OCI-LY1 (cell line): ENCODE data around the gene MGAT4C.
"Not testable (repeated sequence)": the region's sequence is repeated elsewhere in the genome, so short reads cannot be mapped to it uniquely, and the experiment has no call there.

Experiments used
- EZH2 ChIP-seq: fragments of 200-600 bp; sonication (generic), shearing (Covaris generic); IDR thresholded peaks from 2 replicates; pipeline ENCODE4 v1.8.0; 2017; ENCODE audit warnings: borderline replicate concordance, mixed run types, mild to moderate bottlenecking, antibody characterized with exemption, low read length, moderate library complexity, mixed read lengths
- TF ChIP-seq, protein P1 (sequence below): fragments of 200-600 bp; sonication (generic), shearing (Covaris generic); IDR thresholded peaks from 2 replicates; pipeline ENCODE4 v1.5.1; 2017; ENCODE audit warnings: mild to moderate bottlenecking, antibody characterized with exemption, low read length, moderate library complexity, mixed read lengths

DNA sequence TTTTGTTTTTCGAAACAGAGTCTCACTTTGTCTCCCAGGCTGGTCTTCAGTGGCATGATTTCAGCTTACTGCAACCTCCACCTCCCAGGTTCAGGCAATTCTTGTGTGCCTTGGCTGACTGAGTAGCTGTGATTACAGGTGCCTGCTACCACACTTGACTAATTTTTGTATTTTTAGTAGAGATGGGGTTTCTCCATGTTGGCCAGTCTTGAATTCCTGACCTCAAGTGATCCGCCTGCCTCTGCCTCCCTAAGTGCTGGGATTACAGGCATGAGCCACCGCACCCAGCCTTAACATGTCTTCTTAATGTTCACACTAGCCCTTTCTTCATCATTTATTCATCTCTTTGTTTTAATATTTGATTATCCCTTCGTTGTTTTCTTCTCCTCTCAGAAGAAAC lies 197.1 kb downstream of the MGAT4C start:
- TF ChIP-seq, protein P1, sequence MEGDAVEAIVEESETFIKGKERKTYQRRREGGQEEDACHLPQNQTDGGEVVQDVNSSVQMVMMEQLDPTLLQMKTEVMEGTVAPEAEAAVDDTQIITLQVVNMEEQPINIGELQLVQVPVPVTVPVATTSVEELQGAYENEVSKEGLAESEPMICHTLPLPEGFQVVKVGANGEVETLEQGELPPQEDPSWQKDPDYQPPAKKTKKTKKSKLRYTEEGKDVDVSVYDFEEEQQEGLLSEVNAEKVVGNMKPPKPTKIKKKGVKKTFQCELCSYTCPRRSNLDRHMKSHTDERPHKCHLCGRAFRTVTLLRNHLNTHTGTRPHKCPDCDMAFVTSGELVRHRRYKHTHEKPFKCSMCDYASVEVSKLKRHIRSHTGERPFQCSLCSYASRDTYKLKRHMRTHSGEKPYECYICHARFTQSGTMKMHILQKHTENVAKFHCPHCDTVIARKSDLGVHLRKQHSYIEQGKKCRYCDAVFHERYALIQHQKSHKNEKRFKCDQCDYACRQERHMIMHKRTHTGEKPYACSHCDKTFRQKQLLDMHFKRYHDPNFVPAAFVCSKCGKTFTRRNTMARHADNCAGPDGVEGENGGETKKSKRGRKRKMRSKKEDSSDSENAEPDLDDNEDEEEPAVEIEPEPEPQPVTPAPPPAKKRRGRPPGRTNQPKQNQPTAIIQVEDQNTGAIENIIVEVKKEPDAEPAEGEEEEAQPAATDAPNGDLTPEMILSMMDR = not testable (repeated sequence)
- TF ChIP-seq EZH2 = not testable (repeated sequence)
